HG03565 (cell line): ENCODE results near the gene CDH18.

ENCODE experiments used
- ATAC-seq: cut with Tn5 transposase; IDR thresholded peaks from one replicate; pipeline ENCODE4 v1.9.1; 2021; ENCODE audit warnings: mild to moderate bottlenecking, moderate library complexity; ENCODE audit not compliant: unreplicated experiment

The CDH18 gene

DNA sequence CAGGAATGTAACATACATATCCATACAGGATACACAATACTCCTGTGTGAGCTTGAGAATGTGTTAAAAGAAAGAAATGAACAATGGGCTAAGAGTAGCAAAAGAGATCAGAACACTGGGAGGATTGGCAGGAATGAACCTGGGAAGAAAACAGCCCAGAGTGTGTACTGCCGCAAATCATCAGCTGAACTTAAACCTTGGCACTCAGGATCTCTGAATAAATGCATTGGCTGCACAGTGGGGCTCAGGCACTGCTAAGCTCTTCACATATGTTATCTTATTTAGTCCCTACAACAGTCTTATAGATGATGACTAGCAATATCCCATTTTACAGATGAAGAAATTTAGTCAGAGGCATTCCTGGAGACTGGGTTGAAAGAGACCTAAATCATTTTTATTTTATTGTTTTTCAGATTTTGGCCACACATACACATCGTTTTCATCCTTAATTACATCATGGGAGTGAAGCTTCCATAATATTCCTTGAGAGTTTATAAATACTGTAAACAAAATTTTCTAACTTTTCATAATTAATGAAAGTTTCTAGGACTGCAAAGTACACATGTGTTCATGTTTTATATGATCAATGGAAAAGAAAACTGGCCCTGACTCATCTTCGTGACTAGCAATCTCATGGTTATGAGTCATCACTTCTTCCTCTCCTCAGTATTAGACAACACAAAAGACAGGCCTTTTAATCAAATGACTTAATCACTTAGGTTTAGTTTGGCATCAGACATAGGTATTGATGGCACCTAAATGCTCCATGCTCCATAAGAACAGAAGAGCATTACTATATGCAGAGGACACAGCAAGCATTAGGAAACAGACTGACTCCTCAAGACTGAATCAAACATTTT is 59.2 kb downstream of the CDH18 start:
- peak; percentile 64 for ATAC-seq

DNA sequence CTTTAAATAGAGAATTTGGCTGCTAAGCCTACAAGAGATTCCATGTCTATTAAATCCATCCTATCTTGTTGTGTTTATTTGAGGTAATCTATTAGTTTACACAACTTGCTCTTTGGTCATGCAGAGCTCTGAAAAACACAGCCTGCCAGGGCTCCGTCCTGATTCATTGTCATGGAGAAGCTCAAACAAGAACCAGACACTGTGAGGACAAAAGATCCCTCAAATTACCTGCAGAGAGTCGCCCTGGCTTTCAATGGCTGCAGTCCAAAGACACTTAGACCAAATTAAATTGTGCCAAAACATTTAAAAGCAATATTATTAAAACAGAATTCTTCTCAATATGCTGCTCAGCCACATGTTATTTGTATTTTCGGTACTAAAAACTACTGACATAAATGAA is 60.1 kb downstream of the CDH18 start:
- no peak for ATAC-seq

DNA sequence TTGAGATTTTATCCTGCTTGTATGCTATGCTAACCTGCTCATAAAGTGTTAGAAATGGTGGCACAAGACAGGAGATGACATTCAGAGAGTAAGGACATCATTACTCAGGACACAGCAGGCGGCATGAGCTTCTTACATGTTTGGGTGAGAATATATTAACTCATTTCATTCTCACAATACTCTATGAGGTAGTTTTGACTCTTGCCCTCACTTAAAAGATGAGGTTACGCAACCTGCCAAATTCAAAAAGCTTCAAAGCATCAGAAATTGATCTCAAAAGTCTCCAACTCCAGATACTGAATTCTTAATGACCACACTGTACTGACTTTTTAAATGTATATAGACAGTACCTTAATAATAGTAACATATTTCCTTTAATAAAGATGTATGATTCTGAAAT is 60.8 kb downstream of the CDH18 start:
- ATAC-seq = no peak

DNA sequence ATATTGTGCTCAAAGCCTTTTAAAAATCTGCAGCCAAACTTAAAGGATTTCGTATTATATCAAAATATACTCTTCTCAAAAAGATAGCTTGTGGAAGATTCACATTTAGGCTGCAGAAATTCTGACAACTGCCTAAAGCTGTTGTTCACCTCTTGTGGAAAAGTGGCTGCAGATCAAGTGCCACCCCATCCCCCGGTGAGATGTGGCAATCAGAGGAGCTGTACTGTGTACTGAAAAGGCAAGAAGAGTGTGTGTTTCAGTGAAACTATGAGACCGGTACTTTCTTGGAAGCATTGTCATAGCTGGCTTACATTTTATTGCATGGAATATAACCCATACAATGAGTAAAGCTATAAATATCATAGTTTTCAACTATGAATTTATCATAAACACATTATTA is 64.3 kb downstream of the CDH18 start:
- ATAC-seq = no peak

DNA sequence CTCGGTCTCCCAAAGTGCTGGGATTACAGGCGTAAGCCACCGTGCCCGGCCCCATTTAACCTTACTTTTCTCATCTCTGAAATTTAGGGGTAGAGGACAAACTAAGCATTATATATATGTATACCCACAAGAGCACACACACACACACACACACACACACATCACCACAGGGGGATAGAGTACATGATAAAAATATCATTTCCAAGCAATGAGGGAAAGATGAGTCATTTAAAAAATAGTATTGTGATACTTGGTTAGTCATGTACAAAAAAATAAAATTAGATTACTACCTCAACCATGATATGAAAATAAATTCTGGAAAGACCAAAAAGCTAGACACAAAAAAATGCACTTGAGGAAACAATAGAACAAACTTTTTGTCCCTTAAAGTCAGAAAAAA is 67.2 kb downstream of the CDH18 start:
- no peak for ATAC-seq

DNA sequence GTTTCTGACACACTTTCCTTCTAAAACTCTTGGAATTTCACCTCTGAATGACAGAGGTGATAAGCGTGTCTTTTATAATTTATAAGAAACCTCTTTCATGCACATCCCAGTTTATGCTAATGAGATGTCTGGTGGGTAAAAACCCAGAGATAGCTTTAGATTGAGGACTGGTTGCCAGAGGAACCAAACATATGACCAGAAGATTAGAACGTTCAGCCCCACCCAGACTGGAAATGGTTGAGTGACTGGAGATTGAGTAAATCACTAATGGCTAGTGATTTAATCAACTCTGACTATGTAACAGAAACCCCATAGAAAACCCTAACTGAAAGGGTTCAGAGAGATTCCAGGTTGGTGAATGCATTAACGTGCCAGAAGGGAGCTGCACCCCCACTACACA is 69.2 kb downstream of the CDH18 start:
- no peak for ATAC-seq

DNA sequence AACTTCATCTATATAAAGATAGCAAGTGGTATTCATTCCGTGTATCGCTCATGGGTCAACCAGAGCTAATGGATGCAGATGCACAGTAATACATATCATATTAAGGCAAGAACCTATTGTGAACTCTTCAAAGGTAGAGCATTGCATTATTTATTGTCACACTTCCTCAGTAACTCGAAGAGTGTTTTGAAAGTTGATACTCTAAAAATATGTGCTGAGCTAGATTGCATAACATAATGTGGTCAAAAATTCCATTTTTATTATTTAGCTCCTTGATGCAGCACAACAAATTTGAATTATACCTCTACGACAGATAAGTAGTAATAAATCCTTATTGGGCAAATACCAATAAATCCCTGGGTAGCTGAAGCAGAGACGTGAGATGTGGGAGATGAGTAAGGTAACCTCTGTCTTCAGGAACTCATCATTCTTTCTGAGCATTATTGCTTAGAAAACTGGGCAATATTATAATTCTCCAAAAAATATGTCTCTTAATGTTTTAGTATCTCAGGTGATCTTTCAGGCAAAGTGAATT is 70.3 kb downstream of the CDH18 start:
- no peak for ATAC-seq

DNA sequence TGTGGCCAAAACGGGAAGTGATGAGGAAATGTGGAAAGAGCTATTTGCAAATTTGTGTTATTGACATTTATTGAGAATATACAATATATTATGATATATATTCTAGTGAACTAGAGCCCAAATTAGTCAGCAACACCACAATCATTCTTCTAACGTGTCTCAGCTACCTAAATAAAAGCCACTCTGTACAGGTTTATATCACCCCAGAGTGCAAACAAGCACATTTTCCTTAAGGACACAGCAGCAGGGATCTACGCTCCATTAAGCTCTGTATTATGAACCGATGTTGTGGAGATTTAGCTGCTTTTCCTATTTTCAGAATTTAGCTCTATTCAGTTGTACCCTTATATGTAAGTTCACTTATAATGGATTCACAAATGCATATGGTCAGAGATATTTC is 77.9 kb downstream of the CDH18 start:
- ATAC-seq = no peak

DNA sequence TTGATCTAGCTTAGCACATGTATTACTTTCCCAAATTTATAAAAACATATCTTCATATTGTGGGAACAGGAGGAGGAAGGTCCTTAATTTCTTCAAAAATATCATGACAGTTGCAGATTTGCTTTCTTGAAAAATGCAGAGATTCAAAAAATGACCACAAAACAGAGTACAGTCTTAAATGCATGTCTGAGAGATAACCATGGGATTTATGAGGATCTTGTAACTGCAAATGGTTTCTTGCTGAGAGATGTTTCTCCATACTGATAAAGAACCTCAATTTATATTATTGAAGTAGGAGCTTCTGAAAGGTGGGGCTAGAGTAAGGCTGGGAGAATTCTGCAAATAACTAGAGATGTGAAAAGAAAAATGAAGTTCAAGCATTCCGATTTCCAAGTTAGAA is 83.2 kb downstream of the CDH18 start:
- no peak for ATAC-seq

DNA sequence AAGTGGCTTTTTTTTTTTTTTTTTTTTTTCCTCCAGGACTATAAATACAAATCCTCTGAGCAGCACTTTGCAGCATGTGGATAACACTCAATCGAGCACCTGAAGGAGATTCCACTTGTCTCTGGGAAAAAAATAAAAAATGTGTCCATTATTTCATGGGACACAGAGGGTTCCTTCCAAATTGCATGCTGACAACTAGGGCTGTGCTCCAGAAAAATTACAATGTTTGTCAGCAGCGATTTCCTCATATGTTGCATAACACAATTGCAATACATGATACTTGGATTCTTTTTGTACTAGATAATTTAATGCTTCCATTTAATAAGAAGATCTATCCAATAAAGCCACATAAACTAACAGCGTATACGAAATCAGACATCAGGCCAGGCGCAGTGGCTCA is 84.4 kb downstream of the CDH18 start:
- ATAC-seq = no peak

DNA sequence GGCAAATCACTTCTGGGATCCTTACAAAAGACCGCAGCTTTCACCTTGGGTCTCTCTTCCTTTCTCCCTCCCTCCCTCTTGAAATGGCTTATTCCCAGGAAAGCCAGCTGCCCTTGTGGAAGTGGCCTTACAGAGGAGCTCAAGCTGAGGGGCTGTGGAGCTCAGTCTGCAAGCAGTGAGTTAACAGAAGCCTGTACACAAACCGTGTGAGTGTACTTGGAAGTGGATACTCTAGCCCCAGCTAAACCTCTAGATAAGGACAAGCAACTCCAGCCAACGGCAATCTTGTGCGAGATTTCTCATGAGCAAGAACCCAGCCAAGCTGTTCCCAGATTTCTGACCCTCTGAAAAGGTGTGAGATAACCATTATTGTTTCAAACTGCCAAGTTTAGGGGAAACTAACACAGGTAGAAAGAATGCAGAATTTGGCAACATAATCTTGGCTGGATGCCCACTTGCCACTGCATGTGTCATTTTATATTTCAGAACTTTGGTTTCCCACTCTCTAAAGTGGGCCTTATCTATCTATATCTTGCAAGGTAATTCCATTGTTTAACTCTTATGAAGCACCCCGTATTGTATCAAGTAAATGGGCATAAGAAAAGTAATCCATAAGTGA is 85.6 kb downstream of the CDH18 start:
- no peak for ATAC-seq

DNA sequence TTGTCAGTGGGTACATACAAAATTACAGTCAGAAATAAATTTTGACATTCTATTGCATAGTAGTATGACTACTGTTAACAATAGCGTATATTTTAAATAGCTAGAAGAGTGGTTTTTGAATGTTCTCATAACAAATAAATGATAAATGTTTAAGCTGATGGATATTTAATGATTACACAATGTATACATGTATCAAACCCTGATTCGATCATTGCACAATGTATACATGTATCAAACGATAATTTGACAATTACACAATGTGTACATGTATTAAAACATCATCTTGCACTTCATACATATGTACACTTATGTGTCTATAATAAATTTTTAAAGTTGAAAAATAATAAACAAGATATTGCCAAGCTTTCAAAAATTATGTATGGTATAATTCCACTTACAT is 87.7 kb downstream of the CDH18 start:
- no peak for ATAC-seq

DNA sequence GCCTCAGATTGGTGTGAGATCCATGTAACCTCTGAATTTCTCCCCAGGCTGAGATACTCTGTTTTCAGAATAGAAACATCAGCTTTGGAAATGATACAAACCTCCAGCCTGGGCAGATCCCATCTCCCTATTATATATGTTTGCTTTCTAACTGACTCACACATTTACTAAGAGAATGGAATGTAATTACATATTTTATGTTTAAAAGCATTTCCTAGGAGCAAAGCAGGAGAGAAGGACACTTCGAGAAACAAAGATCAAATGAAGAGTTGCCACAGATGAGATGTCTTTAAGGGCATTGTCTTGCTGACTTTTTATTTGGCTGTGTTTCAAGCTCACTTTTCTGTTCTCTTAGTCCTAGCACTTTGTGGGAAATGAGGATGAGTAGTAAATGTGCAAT is 96.3 kb downstream of the CDH18 start:
- no peak for ATAC-seq

DNA sequence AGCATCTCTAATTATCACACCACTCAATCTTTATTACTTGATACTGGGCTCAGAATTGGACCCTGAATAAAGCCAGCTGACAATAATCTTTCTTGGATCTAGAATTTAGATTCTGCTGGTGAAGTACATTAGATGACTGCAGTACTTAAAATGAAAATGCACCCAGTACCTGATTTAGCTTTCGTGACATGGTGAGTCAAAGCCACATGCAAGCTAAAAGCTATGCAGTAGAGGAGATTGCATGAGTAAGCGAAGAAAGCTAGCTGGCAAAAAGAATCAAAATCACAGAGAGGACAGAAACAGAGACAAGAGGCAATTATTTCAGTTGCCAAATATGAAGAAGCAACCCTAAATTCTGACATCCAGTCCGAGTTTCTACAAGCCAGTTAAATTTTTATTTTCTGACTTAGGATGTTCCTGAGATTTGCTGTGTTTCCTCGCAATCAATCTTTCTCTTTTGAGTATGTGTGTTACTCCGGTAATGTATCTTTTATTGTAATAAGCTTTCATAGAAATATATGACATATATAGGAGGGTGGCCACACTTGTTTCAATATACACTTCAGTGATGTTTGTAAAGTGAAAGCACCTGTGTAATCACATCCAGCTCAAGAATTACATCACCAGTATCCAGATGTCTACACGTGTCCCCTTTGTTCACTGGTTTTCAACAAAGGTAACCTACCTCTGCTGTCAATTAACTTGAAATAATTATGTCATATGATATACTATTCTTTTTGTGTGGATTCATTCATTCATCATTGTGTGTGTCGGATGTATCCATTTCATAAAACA is 101.7 kb downstream of the CDH18 start:
- no peak for ATAC-seq

DNA sequence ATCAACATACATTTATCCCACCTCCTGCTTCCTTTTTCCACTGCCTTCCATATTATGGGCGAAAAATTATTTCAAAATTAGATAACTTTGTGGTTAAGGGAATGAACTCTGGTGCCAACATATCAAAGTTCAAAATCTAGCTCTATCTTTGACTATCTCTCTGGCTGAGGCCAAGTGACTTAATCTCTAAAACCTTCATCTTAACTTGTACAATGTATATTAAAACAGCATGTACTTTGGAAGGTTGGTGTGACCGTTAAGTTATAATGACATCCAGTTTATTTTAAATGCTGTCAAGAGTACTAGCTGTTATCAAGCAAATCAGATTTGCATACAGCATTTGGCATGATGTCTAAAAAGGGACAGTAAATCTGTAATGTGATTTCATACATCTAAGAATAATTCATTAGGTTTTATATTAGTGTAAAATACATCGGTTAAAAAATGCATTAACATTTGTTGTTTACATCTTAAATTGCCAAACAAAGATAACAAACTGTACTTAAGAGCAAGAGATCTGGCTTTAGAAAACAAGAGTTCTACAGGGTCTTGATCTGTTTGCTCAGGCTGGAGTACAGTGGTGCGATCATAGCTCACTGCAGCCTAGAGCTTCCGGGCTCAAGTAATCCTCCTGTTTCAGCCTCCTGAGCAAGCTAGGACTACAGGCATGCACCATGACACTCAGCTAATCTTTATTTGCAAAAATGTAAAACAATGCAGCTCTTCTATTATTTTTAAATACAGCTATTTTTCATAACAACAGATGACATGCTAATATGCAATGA is 102.8 kb downstream of the CDH18 start:
- ATAC-seq = no peak

DNA sequence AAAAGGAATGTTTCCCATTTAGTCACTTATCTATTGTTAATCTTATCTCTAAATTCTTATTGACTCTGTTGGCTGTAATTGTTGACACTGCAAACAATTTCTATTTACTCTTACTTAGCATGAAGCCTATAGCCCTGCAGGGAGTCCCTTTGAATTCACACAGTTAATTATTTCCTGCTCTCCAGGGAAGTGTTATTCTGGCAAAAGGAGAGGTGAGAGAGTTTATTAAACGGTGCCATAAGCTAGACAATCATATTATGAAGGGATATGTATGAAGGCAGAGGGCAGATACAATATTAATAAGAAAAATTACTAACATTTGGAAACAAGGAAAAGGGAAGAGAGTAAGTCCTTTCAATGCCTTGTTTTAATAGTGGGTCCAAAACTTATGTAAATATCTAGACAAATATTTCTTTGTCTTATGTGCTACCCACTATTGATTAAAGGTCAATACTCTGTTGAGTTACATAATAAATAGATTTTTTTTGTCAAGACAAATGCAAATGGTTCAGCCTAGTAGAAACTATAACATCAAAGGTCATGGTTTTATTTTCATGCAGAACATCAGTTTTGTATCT is 107.1 kb downstream of the CDH18 start:
- ATAC-seq = no peak

DNA sequence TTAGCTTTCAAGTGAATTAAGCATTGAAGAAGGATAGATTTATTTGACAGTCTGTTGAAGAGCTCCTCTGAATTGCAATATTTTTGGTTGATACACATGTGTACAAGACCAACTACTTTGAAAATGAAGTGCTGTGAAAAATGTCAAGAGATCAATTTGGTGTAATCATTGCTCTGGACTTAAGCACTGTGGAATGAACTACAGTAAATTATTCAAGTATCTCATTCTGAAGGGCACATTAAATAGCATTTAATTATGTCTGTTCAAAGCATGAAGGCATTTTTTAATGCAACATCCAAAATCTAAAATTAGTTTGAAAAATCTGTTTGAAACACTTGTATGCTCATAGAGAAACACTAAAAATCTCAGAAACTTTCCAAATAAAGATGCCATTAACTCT is 107.5 kb downstream of the CDH18 start:
- no peak for ATAC-seq

DNA sequence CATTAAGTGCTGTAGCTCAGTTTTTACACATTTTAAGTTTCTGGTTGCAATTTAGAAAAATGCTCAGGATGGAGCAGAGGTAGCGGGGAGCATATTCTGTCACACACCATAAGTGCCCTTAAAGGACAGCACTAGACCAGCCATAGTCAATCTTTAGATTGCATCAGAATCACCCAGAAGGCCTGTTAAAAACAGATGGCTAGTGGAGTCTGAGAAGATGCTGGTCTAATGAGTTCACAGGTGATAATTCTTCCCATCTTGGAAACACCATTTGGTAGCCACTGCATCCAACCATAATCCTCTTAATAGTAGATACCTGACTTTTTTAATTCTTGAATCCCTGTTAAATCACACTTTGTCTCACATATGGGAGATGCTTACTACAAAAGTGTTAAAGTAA is 113.2 kb downstream of the CDH18 start:
- no peak for ATAC-seq

DNA sequence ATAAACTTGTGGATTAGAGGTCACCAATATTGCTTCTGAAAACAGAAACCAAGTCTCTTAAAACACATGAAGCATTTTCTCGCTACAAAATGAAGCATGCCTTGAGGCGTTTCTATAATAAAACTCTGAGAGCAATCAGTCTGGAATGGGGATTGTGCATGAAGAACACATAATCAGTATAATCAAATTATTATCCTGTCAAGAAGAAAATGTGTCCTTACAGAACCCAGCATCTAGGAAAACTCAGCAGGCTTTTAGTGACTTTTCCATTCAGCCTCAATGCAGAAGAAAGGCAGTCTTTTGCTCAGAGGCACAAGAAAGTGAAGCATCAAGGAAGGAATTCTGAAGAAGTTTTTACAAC is 121.9 kb downstream of the CDH18 start:
- ATAC-seq = no peak

DNA sequence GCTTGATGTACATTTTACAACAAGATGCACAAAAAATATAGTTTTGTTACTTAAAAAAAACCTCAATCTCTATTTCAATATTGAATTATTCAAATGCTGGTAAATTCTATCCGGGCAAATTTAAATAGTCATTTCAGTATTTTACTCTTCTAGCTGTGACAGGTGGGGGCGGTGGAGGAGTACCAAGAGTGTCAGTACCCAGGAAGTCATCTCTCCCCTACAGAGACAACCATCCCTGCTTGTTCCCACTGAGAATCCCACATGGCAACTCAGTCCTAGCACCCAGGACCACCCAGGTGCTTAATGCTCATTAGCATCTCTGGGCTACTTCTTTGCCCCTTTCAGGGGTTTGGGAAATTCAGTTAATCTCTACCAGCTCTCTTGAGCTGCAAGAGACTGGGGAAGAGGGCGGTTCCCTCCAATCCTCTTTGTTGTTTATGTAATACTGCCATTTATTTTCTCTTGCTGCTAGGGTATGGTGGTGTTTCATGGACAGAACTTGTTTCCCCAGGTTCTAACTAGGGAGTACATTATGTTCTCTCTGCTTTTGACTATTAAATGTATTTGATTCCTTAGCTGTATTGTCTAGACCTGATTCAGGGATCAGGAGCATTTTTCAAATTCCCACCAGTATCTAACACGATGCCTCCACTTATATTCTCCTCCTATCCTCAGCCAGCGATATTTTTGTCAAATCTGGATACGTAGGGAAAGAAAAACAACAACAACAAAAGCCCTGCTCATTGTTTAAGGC is 122.5 kb downstream of the CDH18 start:
- no peak for ATAC-seq
